Activated CD4-positive, alpha-beta T cell treated with anti-CD3 and anti-CD28 coated beads for 1 hour (primary cell): ENCODE data around the gene PARP16.
"Not testable (repeated sequence)": the region's sequence is repeated elsewhere in the genome, so short reads cannot be mapped to it uniquely, and the experiment has no call there.

Experiments
- DNase-seq: peaks from one replicate; pipeline ENCODE4 v3.0.0-alpha.2; 2020

Gene PARP16

DNA sequence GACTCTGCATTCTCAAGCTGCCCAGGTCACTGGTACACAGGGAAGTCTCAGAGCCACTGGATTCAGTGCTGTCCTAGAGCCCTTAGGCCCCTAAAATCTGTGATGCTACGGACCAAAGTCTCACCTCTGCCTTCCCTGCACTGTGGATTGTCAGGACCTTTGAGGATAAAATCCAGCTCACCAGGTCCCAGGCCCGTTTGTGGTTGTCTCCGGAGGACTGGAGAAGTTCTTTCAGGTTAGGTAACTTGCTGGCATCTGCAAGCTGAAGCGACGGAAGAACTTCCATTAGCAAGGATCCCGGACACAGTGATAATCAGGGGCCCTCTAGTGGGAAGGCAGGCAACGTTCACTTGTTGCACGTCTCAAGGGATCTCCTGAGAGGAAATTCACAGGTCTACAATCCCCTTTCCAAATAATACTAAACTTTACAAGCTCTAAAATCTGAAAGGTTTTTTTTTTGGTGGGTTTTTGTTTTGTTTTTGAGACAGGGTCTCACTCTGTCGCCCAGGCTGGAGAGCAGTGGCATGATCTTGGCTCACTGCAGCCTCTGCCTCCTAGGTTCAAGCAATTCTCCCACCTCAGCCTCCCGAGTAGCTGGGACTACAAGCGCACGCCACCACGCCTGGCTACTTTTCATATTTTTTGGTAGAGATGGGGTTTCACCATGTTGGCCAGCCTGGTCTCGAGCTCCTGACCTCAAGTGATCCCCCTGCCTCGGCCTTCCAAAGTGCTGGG, 15.7 kb downstream of the PARP16 start:
- DNase-seq: not testable (repeated sequence)

DNA sequence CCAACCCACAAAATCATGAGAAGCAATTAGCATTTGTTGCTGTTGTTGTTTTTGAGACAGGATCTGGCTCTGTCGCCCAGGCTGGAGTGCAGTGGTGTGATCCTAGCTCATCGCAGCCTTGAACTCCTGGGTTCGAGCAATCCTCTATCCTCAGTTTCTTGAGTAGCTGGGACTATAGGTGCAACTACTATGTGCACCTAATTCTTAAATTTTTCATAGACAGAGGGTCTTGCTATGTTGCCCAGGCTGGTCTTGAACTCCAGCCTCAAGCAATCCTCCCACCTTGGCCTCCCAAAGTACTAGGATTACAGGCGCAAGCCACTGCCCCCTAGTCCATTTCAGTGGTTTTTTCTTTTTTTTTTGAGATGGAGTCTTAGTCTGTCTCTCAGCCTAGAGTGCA, 18.3 kb downstream of the PARP16 start:
- no peak for DNase-seq

DNA sequence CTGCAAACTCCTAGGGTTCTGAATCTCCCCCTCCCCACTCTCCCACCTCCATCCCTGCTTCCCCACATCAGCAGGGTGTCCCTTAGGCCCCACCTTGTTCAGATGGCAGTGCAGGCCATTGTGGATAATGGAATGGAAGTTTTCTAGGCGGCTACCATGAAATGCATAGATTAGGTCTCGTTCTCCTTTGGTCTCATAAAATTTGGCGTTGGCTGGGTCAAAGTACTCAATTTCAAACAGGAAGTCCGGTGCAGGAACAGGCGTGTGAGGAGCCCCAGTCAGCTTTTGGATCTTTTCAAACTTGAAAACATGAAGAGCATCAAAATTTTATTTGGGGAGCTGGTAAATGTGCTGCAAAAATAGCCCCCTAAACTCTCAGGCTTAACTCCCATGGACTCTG, 20.2 kb downstream of the PARP16 start:
- DNase-seq: no peak

DNA sequence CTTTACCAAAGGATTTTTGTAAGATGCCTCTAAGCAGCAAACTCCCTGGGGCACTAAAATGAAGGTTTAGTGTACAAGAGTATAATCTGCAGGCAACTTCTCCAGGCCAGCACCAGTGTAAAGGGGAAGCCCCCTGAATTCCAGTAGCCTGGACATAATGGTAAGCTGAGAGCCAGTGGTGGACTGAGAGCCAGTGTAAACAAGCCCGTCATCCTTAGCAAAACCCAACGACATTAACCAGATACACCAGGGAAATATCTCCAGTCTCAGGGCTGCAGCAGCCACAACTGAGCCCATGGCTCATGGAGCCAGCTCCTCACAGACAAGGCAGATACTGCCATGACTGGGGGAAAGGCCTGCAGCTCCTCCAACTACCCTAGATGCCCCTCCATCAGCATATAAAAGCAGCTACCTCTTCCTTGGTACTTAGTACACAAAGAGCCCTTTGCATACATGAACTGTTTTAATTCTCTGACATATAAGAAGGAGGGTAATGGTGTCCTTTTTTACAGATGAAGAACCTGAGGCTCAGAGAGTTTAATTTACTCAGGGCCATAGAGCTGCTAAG, 21.7 kb downstream of the PARP16 start:
- DNase-seq: no peak

- no peak for DNase-seq
Measured at GRCh38 chr15:65263313-65263712, 23.4 kb downstream of the PARP16 start.

DNA sequence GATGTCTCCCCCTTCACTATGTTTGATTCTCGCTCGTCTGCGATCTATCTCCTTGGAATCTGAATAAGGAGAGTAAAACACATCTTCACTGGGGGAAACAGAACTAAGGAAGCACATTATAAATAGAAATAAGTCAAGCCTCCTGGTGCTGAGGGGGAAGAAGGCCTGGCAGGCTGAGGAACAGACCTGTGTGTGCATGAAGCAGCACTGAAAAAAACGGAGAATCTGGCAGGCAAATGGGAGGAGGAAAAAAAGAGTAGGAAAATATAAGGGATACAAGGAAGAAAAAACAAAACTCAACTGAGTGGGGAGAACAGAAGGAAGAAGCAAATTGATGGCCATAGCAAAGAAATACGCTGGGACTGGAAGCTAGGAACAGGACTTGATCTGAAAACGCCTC, 25.7 kb downstream of the PARP16 start:
- DNase-seq: no peak

DNA sequence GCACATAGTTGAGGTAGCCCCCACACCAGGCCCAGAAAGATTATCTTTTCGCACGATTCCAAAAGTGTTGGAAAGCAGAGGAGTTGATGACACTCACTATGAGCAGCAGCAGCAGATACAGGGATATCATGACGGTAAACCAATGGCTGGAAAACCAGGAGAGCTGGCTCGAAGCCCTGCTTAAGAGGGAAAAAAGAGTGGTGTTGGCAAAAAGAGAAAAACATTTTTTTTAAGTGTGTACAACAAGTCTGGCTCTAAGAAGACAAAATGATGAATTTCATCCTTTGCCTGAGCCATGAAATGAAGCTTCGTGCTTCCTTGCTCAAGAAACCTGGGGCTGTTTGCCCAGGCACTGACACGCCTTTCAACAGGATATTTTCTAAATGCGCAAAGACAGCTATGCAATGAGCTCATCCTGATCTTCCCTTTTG, 27.3 kb downstream of the PARP16 start:
- no peak for DNase-seq

- no peak for DNase-seq
Measured at GRCh38 chr15:65258375-65259262, 28.1 kb downstream of the PARP16 start.

- DNase-seq: no peak
Measured at GRCh38 chr15:65255486-65256140, 31.1 kb downstream of the PARP16 start.

- no peak for DNase-seq
Measured at GRCh38 chr15:65254758-65255157, 31.9 kb downstream of the PARP16 start.

GRCh38 chr15:65254356-65254755, 32.3 kb downstream of the PARP16 start:
- no peak for DNase-seq

DNA sequence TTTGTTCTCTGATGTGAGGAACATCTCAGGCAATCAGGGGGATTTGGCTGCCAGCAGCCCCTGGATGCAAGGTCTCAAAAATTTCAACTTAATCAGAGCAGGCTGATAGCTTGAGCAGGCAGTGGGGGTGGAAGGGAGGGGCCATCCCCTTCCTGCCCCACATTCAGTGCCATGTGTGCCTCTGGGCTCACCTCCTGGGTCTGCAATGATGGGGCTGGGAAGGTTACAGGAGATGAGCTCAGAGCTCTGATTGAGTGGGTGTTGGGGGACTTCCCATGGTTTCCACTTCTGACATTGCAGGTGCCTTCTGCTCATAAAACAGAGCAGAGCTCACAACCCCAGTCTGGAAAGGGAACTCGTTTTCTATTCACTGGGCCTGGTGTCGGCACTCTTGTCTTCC, 37.0 kb downstream of the PARP16 start:
- no peak for DNase-seq

DNA sequence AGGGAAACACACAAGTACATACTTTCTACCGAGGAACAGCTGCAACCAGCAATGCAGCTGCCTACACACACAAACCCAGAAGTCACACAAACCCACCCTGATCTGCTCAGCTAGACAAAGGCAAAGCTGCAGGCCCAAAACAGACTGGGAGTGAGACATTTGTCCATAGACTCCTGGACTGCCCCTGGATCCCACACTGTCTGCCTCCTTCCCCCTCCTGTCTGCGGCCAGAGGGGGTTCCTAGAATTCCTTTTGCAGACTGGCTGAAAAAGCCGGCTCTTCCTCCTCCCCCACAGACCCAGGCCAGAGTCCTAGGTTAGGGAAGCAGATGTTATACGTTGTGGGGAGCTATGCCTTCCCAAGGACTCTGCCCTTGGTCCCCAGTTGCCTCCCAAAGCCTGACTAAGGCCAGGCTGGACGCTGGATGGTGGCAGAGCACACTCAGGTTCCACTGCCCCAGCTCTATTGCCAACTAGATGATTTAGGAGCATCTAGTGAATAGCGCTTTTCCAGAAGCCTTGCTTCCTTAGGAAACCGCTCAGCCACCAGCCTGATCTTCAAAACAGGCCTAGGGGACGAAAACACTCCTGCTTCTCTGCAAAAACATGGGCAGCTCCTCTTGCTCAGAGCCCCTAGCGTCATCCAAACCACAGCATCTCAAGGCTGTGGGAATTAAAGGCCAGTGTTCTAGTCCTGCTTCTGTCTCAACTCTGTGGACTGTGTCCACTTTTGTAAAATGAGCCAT, 38.0 kb downstream of the PARP16 start:
- no peak for DNase-seq

- no peak for DNase-seq
Measured at GRCh38 chr15:65246939-65247338, 39.7 kb downstream of the PARP16 start.

DNA sequence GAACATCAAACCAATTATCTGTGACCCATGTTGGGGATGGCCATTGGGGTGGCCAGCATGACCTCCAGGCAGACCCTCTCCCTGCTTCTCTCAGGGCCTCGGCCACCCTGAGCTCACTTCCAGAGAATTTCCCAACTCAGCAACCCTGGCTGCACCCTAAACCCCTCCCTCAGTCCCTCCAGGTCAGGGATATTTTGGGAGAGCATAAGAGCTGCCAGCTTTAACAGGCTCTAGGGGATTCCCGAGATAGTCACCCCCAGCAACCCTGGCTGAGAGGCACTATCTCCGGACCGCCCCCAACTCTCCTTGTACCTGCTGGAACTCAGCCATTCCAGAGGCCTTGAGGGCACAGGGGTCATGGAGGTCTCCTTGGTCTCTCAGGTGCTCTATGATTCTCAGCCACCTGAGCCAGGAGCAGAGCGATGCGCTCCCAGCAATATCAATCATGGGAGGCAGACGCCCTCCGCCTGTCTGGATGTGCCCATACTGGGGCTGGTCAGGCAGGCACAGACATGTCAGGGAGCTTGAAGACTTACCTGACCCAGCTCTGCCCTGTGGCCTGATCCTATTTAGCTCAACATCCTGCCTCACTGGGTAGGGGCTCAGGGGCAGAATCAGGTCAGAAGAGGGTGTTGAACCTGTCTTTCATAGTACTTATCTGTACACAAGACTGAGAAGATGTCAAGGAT, 40.5 kb downstream of the PARP16 start:
- no peak for DNase-seq

- DNase-seq: no peak
Measured at GRCh38 chr15:65245096-65245856, 41.4 kb downstream of the PARP16 start.

GRCh38 chr15:65244638-65245037, 42.0 kb downstream of the PARP16 start:
- DNase-seq: no peak

DNA sequence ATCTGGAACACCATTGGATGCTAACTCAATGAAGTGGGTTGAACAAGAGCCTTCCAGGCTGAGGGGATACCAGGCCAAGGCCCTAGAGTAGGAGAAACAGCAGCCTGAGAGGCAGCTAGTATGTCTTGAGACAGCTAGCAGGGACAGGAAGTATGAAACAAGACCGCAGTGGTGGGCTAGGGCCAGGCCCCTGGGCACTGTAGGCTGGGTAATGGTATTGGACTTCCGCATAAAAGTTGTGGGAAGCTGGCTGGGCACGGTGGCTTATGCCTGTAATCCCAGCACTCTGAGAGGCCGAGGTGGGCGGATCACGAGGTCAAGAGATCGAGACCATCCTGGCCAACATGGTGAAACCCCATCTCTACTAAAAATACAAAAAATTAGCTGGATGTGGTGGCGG, 50.2 kb downstream of the PARP16 start:
- not testable (repeated sequence) for DNase-seq

GRCh38 chr15:65233696-65234095, 53.0 kb downstream of the PARP16 start:
- DNase-seq: no peak

GRCh38 chr15:65232520-65232919, 54.2 kb downstream of the PARP16 start:
- DNase-seq: no peak

GRCh38 chr15:65231306-65231705, 55.4 kb downstream of the PARP16 start:
- no peak for DNase-seq
